Activated B cell treated with CpG ODN at 0.5 μM for 24 hours (primary cell): ENCODE data around the gene COL5A1. TPM values are rescaled to one million over a fixed set of nuclear protein-coding genes. Genes with fewer than 3 reads are reported as not detected.

Experiments used
- ATAC-seq: fragments of 200-7000 bp; cut with Tn5 transposase; one replicate; pipeline ENCODE4 v1.10.0; 2021; ENCODE audit warnings: low read depth, mild to moderate bottlenecking, moderate library complexity
- CTCF ChIA-PET: fragments of 350-600 bp; sonication (Branson Sonifier 250); formaldehyde crosslinking; loops from one replicate; lab custom pipeline; 2021; ENCODE audit warnings: antibody characterized with exemption; lab: Charles Lee
- POLR2A ChIA-PET: fragments of 350-600 bp; sonication (Branson Sonifier 250); formaldehyde crosslinking; loops from one replicate; lab custom pipeline; 2021; ENCODE audit warnings: antibody characterized with exemption; lab: Charles Lee
- DNase-seq: peaks from one replicate; pipeline ENCODE4 v3.0.0; 2022
- H3K27ac Mint-ChIP-seq: one replicate; pipeline ENCODE4 v1.8.0; 2020; ENCODE audit warnings: mixed read lengths
- H3K27me3 Mint-ChIP-seq: one replicate; pipeline ENCODE4 v1.8.0; 2021; ENCODE audit warnings: mixed read lengths
- H3K36me3 Mint-ChIP-seq: one replicate; pipeline ENCODE4 v1.8.0; 2021; ENCODE audit warnings: low read depth, mixed read lengths
- H3K4me1 Mint-ChIP-seq: one replicate; pipeline ENCODE4 v1.8.0; 2021; ENCODE audit warnings: mixed read lengths
- H3K4me3 Mint-ChIP-seq: one replicate; pipeline ENCODE4 v1.8.0; 2020; ENCODE audit warnings: mild to moderate bottlenecking, mixed read lengths
- H3K9me3 Mint-ChIP-seq: one replicate; pipeline ENCODE4 v1.8.0; 2020; ENCODE audit warnings: mixed read lengths
- intact Hi-C: fragments of 100-400 bp; cut with micrococcal nuclease; formaldehyde crosslinking; loops from one replicate; pipeline ENCODE4 v1.15.1; 2024
- total RNA-seq: library from RNA; stranded (reverse); gene quantifications from 2 replicates; pipeline ENCODE4 v1.2.3, GENCODE V29; 2022
- TF ChIP-seq, protein P1 (sequence below): fragments of 200-600 bp; IDR thresholded peaks from one replicate; pipeline ENCODE4 v1.8.0; 2022; ENCODE audit warnings: antibody characterized with exemption, mild to moderate bottlenecking

COL5A1 gene
- total RNA-seq, 1 donor from 2014 or later = 0.02 TPM

DNA sequence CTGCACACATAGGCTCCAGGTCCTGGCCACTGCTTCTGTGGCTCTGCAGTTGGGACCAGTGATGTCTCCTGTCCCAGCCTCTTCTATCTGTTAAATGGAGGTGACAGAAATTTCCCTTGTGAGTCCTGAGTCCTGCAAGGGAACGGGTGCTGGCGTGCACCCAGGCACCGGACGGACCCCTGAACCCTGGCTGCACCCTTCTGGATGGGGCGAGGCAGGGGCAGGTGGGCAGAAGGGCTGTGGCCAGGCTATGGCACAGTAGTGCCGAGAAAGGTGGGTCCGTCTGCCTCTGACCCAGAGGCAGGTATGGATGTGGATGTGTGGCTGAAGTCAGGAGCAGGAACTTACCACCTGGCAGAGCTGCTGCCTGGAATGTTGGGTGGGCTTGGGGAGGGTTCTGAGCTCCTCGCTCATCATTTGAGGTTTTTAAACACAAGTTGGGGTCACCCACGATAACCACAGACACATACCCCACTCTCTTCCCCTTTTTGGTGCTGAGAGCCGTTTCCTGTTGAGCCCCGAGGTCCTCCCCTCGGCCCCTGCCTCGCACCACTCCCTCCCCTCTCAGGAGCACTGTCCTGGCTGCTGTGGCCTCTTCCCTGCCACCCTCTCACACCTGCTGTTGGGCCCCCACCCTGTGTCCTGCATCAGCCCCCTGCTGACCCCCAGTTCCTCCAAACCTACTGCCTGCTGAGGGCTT, 82.0 kb downstream of the COL5A1 start:
- Mint-ChIP-seq H3K27me3 (peaks cover 8% of the 10 kb centered on the region), H3K4me1 (peaks cover 11% of the 10 kb centered on the region), H3K27ac (no peak overlapping the region), H3K4me3 (no peak overlapping the region), H3K9me3 (no peaks in the 10 kb centered on the region), H3K36me3 (no peaks in the 10 kb centered on the region)
- DNase-seq = no peak
- intact Hi-C loops = no loop called here
- TF ChIP-seq, protein P1, sequence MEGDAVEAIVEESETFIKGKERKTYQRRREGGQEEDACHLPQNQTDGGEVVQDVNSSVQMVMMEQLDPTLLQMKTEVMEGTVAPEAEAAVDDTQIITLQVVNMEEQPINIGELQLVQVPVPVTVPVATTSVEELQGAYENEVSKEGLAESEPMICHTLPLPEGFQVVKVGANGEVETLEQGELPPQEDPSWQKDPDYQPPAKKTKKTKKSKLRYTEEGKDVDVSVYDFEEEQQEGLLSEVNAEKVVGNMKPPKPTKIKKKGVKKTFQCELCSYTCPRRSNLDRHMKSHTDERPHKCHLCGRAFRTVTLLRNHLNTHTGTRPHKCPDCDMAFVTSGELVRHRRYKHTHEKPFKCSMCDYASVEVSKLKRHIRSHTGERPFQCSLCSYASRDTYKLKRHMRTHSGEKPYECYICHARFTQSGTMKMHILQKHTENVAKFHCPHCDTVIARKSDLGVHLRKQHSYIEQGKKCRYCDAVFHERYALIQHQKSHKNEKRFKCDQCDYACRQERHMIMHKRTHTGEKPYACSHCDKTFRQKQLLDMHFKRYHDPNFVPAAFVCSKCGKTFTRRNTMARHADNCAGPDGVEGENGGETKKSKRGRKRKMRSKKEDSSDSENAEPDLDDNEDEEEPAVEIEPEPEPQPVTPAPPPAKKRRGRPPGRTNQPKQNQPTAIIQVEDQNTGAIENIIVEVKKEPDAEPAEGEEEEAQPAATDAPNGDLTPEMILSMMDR = no peak
- ChIA-PET POLR2A (no interaction called here), CTCF (no interaction called here)
- no peak for ATAC-seq

DNA sequence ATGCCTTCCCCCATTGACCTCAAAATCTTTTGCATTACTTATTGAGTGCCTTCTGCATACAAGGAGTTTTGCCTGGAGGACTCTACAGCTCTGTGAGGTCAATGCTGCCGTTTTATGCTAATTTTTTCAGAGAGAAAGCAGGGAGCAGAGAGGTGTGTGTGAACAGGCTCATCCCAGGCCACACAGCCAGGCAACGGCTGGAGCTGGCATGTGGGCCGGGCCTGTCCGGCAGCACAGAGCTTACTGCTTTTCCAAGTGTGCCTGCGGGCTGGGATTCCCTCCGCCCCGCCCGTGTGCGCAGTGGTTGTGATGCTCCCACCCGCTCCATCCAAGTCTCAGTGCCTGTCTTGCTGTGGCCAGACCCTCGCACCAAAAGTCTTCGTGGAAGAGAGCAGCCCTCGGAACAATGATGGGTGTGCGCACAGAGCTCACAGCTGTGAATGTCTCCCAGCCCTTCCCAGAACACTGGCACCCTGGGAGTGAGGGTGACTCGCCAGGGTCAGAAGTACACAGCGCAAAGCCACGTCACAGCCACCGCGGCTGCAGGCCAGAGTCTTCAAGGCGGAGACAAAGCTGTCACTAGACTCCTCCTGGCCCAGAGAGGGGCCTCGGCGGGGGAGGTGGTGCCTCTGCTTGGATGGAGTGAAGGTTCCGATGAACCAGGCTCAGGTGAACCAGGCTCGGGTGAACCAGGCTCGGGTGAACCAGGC, 82.8 kb downstream of the COL5A1 start:
- H3K27me3 Mint-ChIP-seq = peaks cover 8% of the 10 kb centered on the region
- H3K9me3 Mint-ChIP-seq = peaks cover 2% of the 10 kb centered on the region
- ChIA-PET CTCF (no interaction called here), POLR2A (no interaction called here)
- no peak overlapping the region for H3K4me3 Mint-ChIP-seq
- TF ChIP-seq, protein P1 = no peak
- no peaks in the 10 kb centered on the region for H3K36me3 Mint-ChIP-seq
- DNase-seq = no peak
- intact Hi-C loops = no loop called here
- no peak overlapping the region for H3K27ac Mint-ChIP-seq
- H3K4me1 Mint-ChIP-seq = peaks cover 11% of the 10 kb centered on the region
- ATAC-seq = no peak

DNA sequence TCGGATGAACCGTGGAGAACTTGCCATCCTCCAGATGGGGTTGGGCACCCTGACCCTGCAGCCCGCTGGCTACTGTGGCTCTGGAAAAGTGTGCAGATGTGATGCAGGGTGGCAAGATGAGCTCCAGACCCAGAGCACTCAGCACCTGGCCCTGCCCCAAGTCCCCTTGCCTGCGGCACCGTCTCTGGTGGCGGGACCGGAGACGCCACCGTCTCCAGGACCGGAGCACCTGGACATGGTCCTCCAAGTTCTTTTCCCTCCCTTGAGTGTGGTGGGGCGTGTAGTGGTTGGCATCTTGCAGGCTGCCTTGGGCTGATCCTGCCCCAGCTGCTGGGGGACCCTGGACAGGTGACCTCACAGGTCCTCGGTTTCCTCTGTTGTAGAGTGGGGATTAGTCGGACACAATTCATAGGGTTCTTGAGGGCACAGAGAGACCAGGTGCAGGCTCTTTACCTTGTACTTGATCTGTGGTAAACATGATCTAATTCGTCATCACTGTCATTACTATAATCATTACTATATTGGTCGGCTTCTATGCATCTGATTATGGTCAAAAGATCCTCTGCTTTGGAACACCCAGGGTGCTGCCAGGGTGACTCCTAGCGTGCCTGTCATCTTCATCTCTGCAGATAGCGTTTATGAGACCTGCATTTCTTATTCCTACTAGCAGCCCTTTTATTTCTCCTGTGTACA, 83.5 kb downstream of the COL5A1 start:
- Mint-ChIP-seq H3K4me1 (peaks cover 11% of the 10 kb centered on the region), H3K4me3 (no peak overlapping the region), H3K9me3 (peaks cover 2% of the 10 kb centered on the region), H3K36me3 (no peaks in the 10 kb centered on the region), H3K27ac (no peak overlapping the region), H3K27me3 (peaks cover 8% of the 10 kb centered on the region)
- TF ChIP-seq, protein P1 = no peak
- DNase-seq (no peak), ATAC-seq (no peak)
- intact Hi-C loops = no loop called here
- ChIA-PET CTCF (no interaction called here), POLR2A (no interaction called here)

DNA sequence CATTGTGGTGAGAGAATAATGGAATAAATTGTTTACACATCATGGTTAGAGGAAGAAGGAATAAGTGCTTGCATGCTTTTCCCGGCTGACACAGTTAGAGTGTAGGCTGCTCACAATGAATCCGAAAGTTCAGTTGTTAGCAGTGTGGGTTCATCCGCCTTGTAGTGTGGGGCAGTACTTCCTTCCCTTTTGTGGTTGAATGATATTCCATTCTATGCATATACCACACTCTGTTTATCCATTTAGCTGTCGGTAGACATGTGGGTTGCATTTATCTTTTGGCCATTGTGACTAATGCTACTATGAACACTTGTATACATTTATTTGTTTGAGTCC, 84.0 kb downstream of the COL5A1 start:
- ATAC-seq (no peak), DNase-seq (no peak)
- H3K27ac Mint-ChIP-seq = no peak overlapping the region
- POLR2A ChIA-PET = no interaction called here
- CTCF ChIA-PET = no interaction called here
- peaks cover 2% of the 10 kb centered on the region for H3K9me3 Mint-ChIP-seq
- no peak overlapping the region for H3K4me3 Mint-ChIP-seq
- H3K27me3 Mint-ChIP-seq = peaks cover 5% of the 10 kb centered on the region
- TF ChIP-seq, protein P1 = no peak
- no peaks in the 10 kb centered on the region for H3K36me3 Mint-ChIP-seq
- H3K4me1 Mint-ChIP-seq = peaks cover 11% of the 10 kb centered on the region
- intact Hi-C loops = no loop called here

DNA sequence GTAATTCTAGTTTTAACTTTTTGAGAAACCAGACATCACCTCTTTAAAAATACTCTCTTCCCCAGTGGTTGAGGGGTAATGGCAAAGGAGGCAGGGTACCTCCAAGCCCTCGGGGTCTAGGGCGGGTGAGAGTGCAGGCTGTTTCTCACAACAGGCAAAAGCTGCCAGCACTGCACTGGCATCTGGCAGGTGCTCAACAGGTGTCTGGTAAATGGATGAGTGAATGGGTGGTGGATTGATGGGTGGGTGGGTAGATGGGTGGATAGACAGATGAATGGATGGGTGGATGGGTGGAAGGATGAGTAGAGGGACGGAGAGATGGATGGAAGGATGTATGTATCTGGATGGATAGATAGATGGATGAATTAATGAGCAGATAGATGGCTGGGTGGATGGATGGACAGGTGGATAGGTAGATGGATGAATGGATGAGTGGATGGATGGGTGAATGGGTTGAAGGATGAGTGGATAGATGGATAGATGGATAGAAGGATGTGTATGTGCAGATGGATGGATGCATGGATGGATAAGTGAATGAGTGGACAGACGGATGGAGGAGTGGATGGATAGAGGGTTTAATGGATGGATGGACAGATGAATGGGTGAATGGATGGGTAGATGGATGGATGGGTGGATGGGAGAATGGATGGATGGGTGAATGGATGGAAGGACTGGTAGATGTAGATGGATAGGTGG, 84.6 kb downstream of the COL5A1 start:
- DNase-seq (no peak), ATAC-seq (no peak)
- H3K27ac Mint-ChIP-seq = no peak overlapping the region
- peaks cover 2% of the 10 kb centered on the region for H3K9me3 Mint-ChIP-seq
- peaks cover 11% of the 10 kb centered on the region for H3K4me1 Mint-ChIP-seq
- H3K4me3 Mint-ChIP-seq = no peak overlapping the region
- ChIA-PET CTCF (no interaction called here), POLR2A (no interaction called here)
- peaks cover 5% of the 10 kb centered on the region for H3K27me3 Mint-ChIP-seq
- intact Hi-C loops = no loop called here
- TF ChIP-seq, protein P1 = no peak
- no peaks in the 10 kb centered on the region for H3K36me3 Mint-ChIP-seq
